Measurements from ENCODE around the gene AMELX. TPM values are rescaled to one million over a fixed set of nuclear protein-coding genes. Genes with fewer than 3 reads are reported as not detected.

Gene AMELX
- total and polyA plus RNA-seq, 2 of the 8 experiments (the other 6 are each of a cell fraction or from before 2014, with no cell fraction given) = not detected

DNA sequence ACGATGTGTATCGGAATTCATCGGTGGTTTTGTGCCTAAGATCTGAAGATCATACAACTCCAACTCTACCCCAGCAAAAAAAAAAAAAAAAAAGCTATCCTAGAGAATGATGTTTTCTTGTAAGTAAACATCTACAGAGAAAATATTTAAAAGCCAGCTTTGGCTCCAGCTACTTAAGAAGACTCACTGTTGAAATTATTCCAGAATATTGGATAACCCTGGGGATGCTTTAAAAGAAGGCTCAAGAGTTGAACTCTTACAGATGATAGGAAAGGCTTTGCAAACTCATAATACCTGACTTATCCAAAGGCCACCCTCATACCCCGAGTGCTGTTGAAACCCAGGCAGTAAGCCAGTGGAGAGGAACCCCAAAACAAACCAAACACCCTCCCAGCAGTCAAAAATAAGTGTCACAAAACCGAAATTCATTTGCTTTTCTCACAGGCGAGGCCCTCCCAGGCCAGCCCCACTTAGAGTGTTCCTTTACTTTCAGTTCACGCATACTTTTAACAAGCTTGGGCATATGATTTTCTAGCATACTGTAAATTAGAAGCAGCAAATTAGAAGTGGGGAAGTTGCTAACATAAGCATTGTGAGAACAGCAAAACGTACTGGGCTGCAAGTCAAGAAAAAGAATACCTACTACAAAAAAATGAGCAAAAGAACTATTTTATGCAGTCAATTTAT is 2.7 kb upstream of the AMELX start:
- Histone ChIP-seq H3K18ac (ENCODE audit: extremely low read depth, low read length) (no peak overlapping the region), H3K79me2 (ENCODE audit: control insufficient read depth in 1 of 2, insufficient read depth in 2 of 2, low read length in 2 of 2) (no peaks in the 10 kb centered on the region), H2AFZ (ENCODE audit: low read length) (no peak overlapping the region), H2BK120ac (replicated peaks; ENCODE audit: low read depth, low read length) (no peak overlapping the region), H2BK12ac (ENCODE audit: low read depth, low read length) (no peak overlapping the region), H3K4me1 (replicated peaks in 1 of 4; ENCODE audit: control insufficient read depth in 3 of 4, insufficient read depth in 4 of 4, low read length in 3 of 4) (no peaks in the 10 kb centered on the region), H3K23me2 (ENCODE audit: low read depth, low read length) (no peaks in the 10 kb centered on the region), H3K23ac (ENCODE audit: insufficient read length) (no peak overlapping the region), H3K27me3 (replicated peaks in 1 of 4; ENCODE audit: control insufficient read depth in 3 of 4, extremely low read depth in 1 of 4, insufficient read depth in 3 of 4, low read length in 3 of 4) (no peaks in the 10 kb centered on the region), H2BK5ac (ENCODE audit: low read depth, low read length) (no peak overlapping the region), H4K20me1 (replicated peaks in 1 of 2; ENCODE audit: control insufficient read depth in 1 of 2, insufficient read depth in 2 of 2, low read length in 2 of 2) (no peaks in the 10 kb centered on the region), H2AK5ac (ENCODE audit: low read depth, low read length) (no peak overlapping the region), H3K36me3 (ENCODE audit: control insufficient read depth in 2 of 4, insufficient read depth in 4 of 4, low read length in 3 of 4) (no peaks in the 10 kb centered on the region), H4K5ac (ENCODE audit: insufficient read length, low read depth, low read length) (no peak overlapping the region), H3K9me3 (ENCODE audit: insufficient read depth in 2 of 2, low read depth in 1 of 2, low read length in 1 of 2) (no peaks in the 10 kb centered on the region), H4K8ac (ENCODE audit: extremely low read depth, insufficient read depth, low read length) (no peak overlapping the region), H3K4me2 (ENCODE audit: insufficient read depth in 1 of 2, low read depth in 2 of 2, low read length in 2 of 2) (no peak overlapping the region), H3K79me1 (ENCODE audit: low read depth, low read length) (no peaks in the 10 kb centered on the region), H3K14ac (ENCODE audit: insufficient read length) (no peak overlapping the region), H2BK20ac (ENCODE audit: low read length) (no peak overlapping the region), H2BK15ac (ENCODE audit: low read length) (no peak overlapping the region), H3K4ac (replicated peaks; ENCODE audit: insufficient read length, low read depth, low read length) (no peak overlapping the region), H3K9ac (replicated peaks in 1 of 4; ENCODE audit: extremely low read depth in 1 of 4, low read depth in 3 of 4, low read length in 3 of 4) (no peak overlapping the region), H4K91ac (replicated peaks; ENCODE audit: insufficient read length, low read length) (no peak overlapping the region), H3K27ac (ENCODE audit: low read depth, low read length) (no peak overlapping the region), H3K56ac (replicated peaks; ENCODE audit: insufficient read length, low read depth, low read length) (no peak overlapping the region), H3K4me3 (ENCODE audit: extremely low read depth in 1 of 4, insufficient read depth in 2 of 4, low read depth in 3 of 4, low read length in 4 of 4) (no peak overlapping the region)
- 93% methylated on average over 8 of the region's 8 CpGs; no CpG with 5 or more reads in 1 of the 2 experiments for WGBS, 2 experiments (ENCODE audit: extremely low coverage in 1 of 2, insufficient coverage in 1 of 2, insufficient read length in 1 of 2, insufficient replicate concordance in 2 of 2, low coverage in 1 of 2, low lambda C conversion rate in 2 of 2, missing lambda C conversion rate in 1 of 2)
- POLR2A ChIA-PET (ENCODE audit: partially characterized antibody) = no interaction called here
- FAIRE-seq (peak; percentile 36), DNase-seq (ENCODE audit: low read depth in 1 of 2, low spot score in 2 of 2) (no peak)
- CTCF ChIA-PET (ENCODE audit: partially characterized antibody) = interaction anchor here (1.0 kb wide), 1 partner anchor 12 kb away, joined by 3 read pairs; no protein-coding TSS in a partner anchor
- TF ChIP-seq HDAC6 (IDR thresholded peaks at IDR 0.05; ENCODE audit: low read depth, low read length) (no peak), PHF8 (conservative IDR thresholded peaks at IDR 0.05; ENCODE audit: low read depth, low read length) (no peak), JUND (IDR thresholded peaks at IDR 0.05; ENCODE audit: low read length) (no peak), RAD21 (IDR thresholded peaks at IDR 0.05 in 1 of 2, conservative IDR thresholded peaks at IDR 0.05 in 1 of 2; ENCODE audit: low read depth in 2 of 2, low read length in 2 of 2) (no peak), CBX8 (IDR thresholded peaks at IDR 0.05; ENCODE audit: borderline replicate concordance, low read depth, low read length) (no peak), MAFK (IDR thresholded peaks at IDR 0.05; ENCODE audit: low read depth, low read length) (no peak), EP300 (IDR thresholded peaks at IDR 0.05; ENCODE audit: borderline replicate concordance in 1 of 2, low read depth in 2 of 2, low read length in 2 of 2) (no peak), YY1 (IDR thresholded peaks at IDR 0.05; ENCODE audit: low read depth, low read length) (no peak), POU5F1 (IDR thresholded peaks at IDR 0.05; ENCODE audit: low read depth, low read length) (no peak)
- TF ChIP-seq, protein P1, sequence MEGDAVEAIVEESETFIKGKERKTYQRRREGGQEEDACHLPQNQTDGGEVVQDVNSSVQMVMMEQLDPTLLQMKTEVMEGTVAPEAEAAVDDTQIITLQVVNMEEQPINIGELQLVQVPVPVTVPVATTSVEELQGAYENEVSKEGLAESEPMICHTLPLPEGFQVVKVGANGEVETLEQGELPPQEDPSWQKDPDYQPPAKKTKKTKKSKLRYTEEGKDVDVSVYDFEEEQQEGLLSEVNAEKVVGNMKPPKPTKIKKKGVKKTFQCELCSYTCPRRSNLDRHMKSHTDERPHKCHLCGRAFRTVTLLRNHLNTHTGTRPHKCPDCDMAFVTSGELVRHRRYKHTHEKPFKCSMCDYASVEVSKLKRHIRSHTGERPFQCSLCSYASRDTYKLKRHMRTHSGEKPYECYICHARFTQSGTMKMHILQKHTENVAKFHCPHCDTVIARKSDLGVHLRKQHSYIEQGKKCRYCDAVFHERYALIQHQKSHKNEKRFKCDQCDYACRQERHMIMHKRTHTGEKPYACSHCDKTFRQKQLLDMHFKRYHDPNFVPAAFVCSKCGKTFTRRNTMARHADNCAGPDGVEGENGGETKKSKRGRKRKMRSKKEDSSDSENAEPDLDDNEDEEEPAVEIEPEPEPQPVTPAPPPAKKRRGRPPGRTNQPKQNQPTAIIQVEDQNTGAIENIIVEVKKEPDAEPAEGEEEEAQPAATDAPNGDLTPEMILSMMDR (IDR thresholded peaks at IDR 0.05; ENCODE audit: control extremely low read depth in 1 of 3, insufficient read depth in 1 of 3, low read depth in 1 of 3, low read length in 3 of 3) = no peak
